ENCODE results near the gene SMCR8. TPM values are rescaled to one million over a fixed set of nuclear protein-coding genes. Genes with fewer than 3 reads are reported as not detected.
A peak's percentile ranks its signal among the peaks of the same experiment; 100 is the strongest.

The SMCR8 gene
- total and polyA plus RNA-seq, 9 of the 15 experiments (the other 6 are each of a cell fraction or from before 2014, with no cell fraction given), result 0.25 to 8.8 (median 4.9) TPM

- TF ChIP-seq RREB1 (CRISPR knock-in tag; IDR thresholded peaks at IDR 0.05) (no peak), RBFOX2 (IDR thresholded peaks at IDR 0.05; ENCODE audit: low read depth, low read length) (0 out of 2 replicates have a peak, but pooled peaks have one; percentile 35)
- intact Hi-C loops (cut with micrococcal nuclease) (loop anchor here (5.0 kb wide), 1 partner anchor 72 kb away; no protein-coding TSS in a partner anchor), in situ Hi-C loops (cut with MboI) (no loop called here)
- Histone ChIP-seq H3K9me3 (replicated peaks; ENCODE audit: control insufficient read depth, insufficient read depth, low read depth, low read length) (no peaks in the 10 kb centered on the region), H3K4me2 (ENCODE audit: insufficient read depth, low read length) (0 out of 2 replicates have a peak overlapping the region, but pooled peaks have one; percentile 2), H3K4me1 (replicated peaks in 1 of 2; ENCODE audit: control insufficient read depth in 2 of 2, insufficient read depth in 2 of 2, low read length in 2 of 2) (peaks cover 23 to 30% of the 10 kb centered on the region in 2 experiments), H3K9me1 (ENCODE audit: control insufficient read depth, insufficient read depth, low read length) (peaks cover 3% of the 10 kb centered on the region), H3K4me3 (no peak overlapping the region), H3K79me2 (ENCODE audit: control insufficient read depth, insufficient read depth, low read length) (peaks cover 46% of the 10 kb centered on the region), H3K36me3 (ENCODE audit: control insufficient read depth, insufficient read depth, low read length) (peaks cover 38% of the 10 kb centered on the region; the same call in 2 of the 3 replicates), H3K27me3 (ENCODE audit: control insufficient read depth in 2 of 2, insufficient read depth in 2 of 2, low read length in 2 of 2) (no peaks in the 10 kb centered on the region), H3K27ac (ENCODE audit: extremely low read depth, low read depth, low read length) (no peak overlapping the region), H3K9ac (ENCODE audit: insufficient read depth in 1 of 2, low read depth in 2 of 2, low read length in 2 of 2) (no peak overlapping the region), H2AFZ (ENCODE audit: low read depth, low read length) (no peak overlapping the region), H4K20me1 (replicated peaks; ENCODE audit: control insufficient read depth, insufficient read depth, low read length) (peaks cover 8% of the 10 kb centered on the region)
- WGBS (ENCODE audit: insufficient coverage, low coverage, missing lambda C conversion rate), result 69% methylated on average over 12 of the region's 18 CpGs
- DNase-seq (ENCODE audit: extremely low read depth in 1 of 4, low spot score in 3 of 4), result no peak
- FAIRE-seq, result no peak
- no peak for ATAC-seq
- ChIA-PET CTCF (ENCODE audit: low intra/inter-chr PET ratio) (no interaction called here), POLR2A (interaction anchor here (0.5 to 1.6 kb wide), 2 partner anchors 10 to 608 kb away, joined by 3 to 7 read pairs; no protein-coding TSS in a partner anchor)
- BruUV-seq (replicated peaks), result no TSS peak
These were observed 3.8 kb downstream of the SMCR8 start for GRCh38 chr17:18318771-18319450.

Data from K562 (cell line).